GM18508 (cell line): Measurements from ENCODE around the gene ZDHHC7.
"Not testable (repeated sequence)": the region's sequence is repeated elsewhere in the genome, so short reads cannot be mapped to it uniquely, and the experiment has no call there.

Source experiments
- ATAC-seq: cut with Tn5 transposase; IDR thresholded peaks from one replicate; pipeline ENCODE4 v1.9.1; 2021; ENCODE audit warnings: moderate number of reproducible peaks; ENCODE audit not compliant: insufficient read depth, unreplicated experiment

Gene ZDHHC7

GRCh38 chr16:85045641-85046471 is 34.5 kb upstream of the ZDHHC7 start:
- ATAC-seq: no peak

DNA sequence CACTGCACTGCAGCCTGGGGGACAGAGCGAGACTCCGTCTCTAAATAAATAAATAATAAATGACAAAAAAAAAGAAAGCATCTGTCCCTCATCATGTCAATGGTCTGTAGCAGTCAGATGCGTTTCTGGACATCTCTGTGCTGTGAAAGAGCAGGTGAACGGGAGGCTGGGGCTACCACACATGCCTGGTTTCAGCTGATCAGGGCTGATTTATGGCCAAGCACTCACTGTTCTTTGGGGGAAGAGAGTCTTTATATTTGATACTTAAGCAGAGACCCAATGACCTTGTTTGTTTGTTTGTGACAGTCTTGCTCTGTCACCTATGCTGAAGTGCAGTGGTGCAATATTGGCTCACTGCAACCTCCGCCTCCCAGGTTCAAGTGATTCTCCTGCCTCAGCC is 33.7 kb upstream of the ZDHHC7 start:
- ATAC-seq: no peak

- no peak for ATAC-seq
These were observed 31.3 kb upstream of the ZDHHC7 start for GRCh38 chr16:85042606-85043005.

DNA sequence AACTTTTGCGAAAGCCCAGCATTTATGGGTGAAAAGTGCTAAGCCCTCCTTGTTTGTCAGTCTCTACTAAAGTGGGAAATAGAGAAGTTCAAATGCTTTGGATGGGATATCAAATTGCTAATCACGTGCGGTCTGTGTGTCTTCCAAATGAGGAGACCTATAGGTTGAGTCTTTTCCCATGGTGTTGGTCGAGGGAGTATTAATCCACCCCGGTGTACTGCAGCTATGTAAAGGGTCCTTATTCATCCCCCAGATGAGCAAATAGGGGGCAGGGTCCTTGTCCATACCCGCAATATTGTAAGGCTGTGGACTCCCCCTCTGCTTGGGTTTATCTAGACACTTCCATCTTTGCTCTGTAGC is 30.8 kb upstream of the ZDHHC7 start:
- no peak for ATAC-seq

- no peak for ATAC-seq
These were observed 30.2 kb upstream of the ZDHHC7 start for GRCh38 chr16:85041219-85042166.

DNA sequence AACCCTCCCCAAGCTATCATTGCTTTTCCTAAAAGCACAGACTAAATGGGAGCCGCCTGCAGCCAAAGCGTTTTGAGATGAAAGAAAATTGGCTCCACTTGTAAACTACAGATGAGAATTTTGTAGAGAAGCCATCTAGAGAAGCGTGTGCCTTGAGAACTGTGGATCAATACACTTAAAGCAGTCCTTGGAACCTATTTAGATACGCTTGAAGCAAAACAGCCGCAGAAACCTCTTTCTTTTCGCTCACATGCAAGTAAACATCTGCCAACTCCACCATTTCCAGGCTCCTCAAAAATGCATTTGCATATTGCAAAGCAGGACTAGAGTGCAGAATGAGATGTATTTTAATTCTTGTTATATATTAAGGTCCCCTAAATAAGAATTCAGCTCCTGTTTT is 29.4 kb upstream of the ZDHHC7 start:
- ATAC-seq: no peak

GRCh38 chr16:85037721-85038120 is 26.4 kb upstream of the ZDHHC7 start:
- ATAC-seq: no peak

GRCh38 chr16:85037050-85037410 is 25.7 kb upstream of the ZDHHC7 start:
- ATAC-seq: no peak

GRCh38 chr16:85036236-85037049 is 25.1 kb upstream of the ZDHHC7 start:
- no peak for ATAC-seq

- no peak for ATAC-seq
These were observed 23.5 kb upstream of the ZDHHC7 start for GRCh38 chr16:85034591-85035433.

DNA sequence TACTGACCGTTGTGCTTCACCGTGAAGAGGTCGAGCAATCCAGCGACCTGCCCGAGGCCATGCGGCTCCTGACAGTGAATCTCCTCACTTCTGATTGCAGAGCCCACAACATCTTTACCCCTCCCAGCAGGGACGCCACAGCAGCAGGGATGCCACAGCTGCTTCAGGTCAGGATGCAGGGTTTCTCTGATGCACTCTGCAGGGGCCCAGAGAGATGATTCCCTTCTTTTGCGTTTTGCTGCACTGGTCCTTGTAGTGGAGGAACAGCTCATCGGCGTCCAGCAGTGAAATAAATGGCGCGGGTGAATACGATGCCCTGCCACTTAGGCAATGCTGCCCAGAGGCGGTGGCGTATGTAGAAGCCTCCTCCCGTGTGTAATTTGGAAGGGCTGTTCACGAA is 21.8 kb upstream of the ZDHHC7 start:
- ATAC-seq: no peak

GRCh38 chr16:85032187-85032586 is 20.9 kb upstream of the ZDHHC7 start:
- ATAC-seq: not testable (repeated sequence)

DNA sequence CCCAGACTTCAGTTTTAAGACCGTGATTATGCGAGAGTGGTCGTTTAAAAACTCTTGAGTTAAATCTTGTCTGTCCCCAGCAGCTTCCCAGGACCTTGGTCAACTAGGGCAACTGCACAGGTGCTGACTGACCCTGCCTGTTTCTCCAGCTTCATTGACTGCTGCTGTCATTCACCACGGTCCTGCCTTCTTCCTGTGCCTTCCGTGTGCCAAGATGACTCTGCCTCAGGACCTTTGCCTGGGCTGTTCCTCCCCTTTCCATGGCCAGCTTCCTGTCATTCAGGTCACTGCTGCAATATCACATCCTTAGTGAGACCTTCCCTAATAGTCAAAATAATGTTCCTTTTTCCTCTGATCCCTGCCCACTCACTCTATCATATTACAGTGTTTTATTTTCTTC is 20.1 kb upstream of the ZDHHC7 start:
- no peak for ATAC-seq

GRCh38 chr16:85029981-85030401 is 18.7 kb upstream of the ZDHHC7 start:
- ATAC-seq: no peak

GRCh38 chr16:85029408-85029784 is 18.1 kb upstream of the ZDHHC7 start:
- ATAC-seq: no peak

DNA sequence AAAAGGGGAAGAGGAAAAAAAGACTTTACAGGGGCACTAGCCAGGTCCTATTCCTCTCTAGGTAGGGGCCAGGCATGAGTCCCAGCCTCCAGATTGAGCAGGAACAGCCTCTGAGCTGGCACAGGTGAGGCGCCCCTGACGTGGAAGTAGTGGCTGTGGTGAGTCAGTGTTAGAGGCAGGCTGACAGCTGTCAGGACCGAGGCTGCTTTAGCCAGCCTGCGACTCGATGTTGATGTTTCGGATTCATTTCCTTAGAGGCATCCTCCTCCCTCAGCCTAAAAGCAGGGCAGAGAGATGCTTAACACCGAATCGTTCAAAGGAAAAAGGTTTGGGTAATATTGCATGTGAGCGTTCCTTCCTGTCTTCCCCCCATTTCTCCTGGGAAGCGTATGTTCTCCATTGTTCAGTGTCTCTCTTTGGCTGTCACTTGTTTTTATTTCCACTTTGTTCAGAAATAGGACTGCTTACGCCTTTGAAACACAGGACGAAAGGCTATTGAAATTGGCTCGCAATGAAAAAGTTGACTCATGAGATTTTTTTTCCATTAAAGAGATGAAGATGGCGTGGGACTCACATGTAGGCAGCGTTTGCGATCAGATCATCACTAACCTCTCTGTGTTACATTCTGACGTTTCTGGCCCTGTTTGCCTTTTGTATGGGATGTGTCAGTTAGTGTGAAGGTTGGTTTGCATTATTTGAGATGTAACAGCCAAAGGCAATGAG is 17.5 kb upstream of the ZDHHC7 start:
- ATAC-seq: no peak

GRCh38 chr16:85027958-85028684 is 16.8 kb upstream of the ZDHHC7 start:
- ATAC-seq: no peak

- no peak for ATAC-seq
These were observed 16.1 kb upstream of the ZDHHC7 start, which contains the start of gene KIAA0513 for GRCh38 chr16:85027349-85027957. Gene KIAA0513, plus strand, starts transcription at chr16:85027795. Its CDS starts 39,277 bp downstream, at chr16:85067072.
